ENCODE results near the gene LDHD.

Gene LDHD

GRCh38 chr16:75079346-75079926, 37.1 kb downstream of the LDHD start:
- no peak for ATAC-seq

DNA sequence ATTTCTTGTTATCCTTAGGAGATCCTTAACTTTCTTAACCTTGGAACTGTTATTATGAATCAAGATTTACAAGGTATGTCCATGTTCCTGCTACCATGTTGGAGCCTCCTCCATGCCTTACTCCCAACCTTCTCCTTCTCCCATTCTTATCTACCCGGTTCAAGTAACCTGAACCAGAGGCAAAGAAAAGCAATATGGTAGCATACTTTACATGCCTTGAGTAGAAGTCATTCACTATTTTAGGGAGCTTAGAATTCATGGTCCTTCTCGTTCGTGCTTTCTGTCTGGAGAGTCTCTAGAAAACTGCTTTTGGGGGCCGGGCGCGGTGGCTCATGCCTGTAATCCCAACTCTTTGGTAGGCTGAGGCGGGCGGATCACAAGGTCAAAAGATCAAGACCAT, 37.7 kb downstream of the LDHD start:
- no peak for ATAC-seq

GRCh38 chr16:75075688-75076268, 40.8 kb downstream of the LDHD start:
- ATAC-seq, result no peak

DNA sequence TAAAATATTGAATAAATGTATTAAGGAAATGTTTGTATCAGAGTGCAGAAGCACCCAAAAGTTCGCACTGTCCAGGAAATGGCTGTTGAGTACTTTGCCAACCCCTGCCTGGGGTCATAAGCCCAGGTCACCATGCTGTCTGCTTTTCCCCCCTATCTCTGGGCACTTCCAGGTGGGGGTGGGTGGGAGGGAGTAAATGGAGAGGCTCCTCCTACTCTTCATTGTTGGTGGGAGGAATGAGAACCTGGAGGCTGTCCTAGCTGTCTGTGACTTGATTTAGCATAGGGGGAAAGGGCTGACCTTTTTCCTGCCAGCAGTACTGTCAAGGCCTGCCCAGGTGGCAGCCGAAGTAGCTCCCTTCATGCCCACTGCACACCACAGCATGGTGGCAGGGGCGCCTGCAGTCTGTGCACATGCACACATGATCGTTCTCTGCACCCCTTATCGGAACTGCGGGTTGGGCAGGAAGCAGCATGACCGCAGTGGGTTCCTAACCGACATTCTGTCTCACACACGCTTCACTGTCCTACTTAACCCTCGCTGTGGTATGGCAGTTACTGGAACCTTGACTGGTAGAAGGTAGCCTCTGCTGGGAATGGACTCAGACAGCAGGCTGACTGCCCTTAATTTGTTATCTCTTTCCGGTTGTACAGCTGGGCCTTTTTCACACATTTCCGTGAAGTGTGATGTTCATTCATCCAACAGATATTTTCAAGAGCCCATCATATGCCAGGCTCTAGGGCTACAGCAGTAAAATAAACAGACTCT, 41.5 kb downstream of the LDHD start:
- peak; percentile 97 for ATAC-seq

DNA sequence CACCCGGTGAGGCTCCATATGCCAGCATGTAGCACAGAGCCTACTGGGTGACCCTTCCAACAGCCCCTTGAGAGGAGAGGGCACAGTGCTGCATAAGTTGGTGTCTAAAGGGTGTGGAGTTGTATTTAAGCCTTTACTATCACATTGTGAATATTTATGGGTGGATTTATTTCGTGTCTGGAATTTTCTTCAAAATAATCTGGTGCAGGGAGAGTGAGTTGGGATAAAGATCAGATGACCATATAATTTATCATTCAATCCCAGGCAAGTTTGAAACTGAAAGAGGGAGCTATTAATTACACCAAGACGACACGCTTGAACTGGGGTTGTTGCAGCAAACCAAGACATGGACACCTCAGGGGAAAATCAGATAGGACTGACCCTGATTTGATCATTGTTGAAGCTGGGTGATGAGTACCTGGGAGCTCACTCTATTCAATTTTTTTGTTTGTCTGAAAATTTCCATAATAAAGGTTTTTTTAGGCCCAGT, 42.2 kb downstream of the LDHD start:
- ATAC-seq, result no peak

DNA sequence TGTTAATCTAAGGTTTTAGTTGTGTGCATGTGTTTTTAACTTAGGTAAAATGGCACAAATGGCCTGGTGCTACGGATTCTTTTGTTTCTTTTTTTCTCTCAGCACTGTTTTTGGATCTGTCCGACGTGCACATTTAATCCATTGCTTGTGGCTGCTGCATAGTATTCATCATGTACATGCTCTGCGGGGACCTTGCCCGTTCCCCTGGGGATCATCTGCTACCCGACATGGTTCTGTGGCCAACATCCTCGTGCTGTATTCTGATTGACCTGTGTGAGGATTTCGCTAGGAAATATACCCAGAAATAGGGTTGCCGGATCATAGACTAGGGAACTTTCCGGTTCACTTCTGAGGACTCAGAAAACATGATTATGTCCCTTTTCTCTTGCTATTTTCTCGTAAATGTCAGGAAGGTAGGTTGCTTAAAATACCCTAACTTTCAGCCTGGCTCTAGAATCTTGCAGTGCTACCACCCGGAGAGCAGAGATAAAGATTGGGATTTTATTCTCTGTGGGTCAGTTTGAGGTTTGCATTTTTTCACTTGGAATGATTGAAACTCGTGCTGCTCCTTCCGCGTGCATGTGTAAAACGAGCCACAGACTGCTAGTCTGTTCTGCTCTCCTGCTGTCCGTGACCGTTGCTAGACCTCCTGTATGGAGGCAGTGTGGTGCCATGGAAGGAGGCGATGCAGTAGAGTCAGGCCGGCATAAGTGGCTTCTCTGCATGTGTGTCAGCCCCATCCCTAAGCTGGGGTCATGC, 42.9 kb downstream of the LDHD start:
- ATAC-seq, result no peak

DNA sequence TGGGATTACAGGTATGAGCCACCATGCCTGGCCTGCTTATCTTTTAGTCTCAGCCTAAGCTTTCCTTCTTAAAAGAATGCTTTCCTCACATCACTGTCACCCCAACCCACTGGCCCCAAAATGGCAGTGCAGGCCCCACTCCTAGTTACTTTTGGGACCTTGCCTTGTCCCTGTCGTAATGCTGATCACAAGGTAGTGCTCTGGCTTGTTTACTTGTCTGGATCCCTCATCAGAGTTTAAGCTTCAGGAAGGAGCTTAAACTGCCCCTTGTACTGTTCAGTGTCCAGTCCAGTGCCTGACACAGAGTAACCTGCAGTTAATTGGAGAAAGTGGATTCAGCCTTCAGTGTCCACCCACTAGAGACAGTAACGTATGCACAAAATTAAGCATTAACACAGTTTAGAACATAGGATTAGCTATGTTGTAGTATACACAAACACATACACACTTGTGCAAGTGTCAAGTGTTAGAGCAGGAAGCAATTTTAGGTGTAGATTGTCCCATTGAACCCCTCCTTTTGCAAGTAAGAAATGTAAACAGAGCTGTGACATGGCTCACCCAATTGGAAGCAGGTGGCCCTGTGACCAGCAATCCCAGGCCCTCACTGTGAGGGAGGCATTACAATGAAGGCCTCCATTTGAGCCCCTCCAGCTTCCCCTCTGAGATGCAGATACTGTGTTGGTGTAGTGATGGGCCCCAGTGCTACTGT, 44.2 kb downstream of the LDHD start:
- no peak for ATAC-seq

DNA sequence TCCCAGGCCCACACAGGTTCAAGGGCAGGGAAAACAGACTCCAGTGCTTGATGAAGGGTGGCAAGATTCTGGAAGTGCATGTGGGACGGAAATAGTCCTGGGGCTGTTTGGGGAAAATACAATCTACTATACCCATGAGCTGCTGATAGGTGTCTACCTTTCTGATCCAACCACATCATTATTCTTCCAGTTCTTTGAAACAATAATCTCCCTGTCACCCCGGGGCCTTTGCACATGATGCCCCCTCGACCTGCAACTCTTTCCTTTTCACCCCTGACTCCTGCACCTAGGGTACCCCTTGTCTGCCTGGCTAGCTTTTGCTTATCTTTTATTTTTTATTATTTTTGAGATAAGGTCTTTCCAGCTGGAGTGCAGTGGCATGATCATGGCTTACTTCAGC, 45.0 kb downstream of the LDHD start:
- no peak for ATAC-seq

DNA sequence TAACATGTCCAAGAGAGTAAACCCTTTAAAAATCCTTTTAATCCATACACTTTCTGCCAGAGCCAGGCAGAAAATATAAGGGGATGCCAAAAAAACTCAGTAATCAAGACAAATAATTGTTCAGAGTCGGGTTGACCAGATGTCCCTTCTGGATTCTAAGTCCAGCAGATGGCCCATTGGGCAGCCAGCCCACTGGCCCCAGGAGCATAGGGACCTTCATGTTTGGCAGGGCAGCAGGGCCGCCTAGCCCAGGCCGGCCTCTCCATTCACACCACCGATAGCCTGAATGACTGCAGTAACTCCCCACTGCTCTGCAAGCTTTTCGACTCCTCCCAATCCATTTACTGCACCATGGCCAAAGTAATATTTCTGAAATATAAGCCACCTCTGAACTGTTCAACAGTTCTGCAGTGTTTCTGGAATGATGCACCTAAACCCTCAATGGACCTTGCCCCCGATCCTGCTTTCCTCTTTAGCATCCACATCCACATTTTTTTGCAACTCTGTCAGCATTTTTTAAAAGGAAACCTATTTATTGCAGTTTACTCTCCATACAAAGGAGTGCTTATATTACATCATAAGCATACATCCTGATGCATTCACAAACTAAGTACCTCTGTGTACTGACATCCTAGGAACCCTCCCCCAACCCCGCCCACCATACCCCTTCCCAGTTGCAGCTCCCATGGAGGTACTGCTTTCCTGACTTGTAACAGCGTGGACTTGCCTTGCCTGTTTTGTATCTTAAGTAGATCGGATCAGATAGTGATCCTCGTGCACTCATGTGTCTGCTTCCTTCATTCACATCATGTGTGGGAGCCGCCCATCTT, 46.4 kb downstream of the LDHD start:
- ATAC-seq, result no peak

- ATAC-seq, result no peak
Observed at GRCh38 chr16:75068085-75069031, 48.2 kb downstream of the LDHD start.

- ATAC-seq, result no peak
Observed at GRCh38 chr16:75066861-75067447, 49.6 kb downstream of the LDHD start.

DNA sequence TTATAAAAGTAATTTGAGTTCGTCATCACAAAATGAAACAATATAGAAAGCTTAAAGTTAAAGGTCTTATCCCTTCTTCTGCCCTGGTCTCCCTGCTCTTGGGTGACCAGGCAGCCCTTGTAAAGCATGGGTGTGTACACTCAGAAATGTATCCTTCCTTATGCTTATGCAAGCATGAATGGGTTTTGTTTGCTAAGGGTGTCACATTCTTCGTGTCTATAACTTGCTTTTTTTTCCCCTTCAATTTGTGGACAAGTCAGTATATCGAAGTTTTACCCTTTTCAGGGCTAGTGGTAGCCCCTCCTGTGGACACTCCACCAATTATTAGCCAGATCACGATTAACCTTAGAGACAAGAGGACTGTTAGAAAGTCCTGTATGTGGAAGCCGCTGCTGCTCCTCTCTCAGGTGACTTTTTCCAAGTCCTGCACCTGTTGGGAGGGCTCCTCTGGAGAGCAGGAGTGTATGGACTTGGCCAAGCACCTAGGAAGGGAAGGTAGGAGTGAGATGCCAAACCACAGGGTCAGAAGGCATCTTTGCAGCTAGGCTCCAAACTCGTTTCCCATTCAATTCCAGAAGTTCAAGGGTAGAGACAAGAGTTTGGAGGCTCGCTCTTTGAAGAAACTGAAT, 50.9 kb downstream of the LDHD start:
- ATAC-seq, result no peak

- no peak for ATAC-seq
Observed at GRCh38 chr16:75065149-75065505, 51.5 kb downstream of the LDHD start.

GRCh38 chr16:75064403-75065148, 52.0 kb downstream of the LDHD start:
- no peak for ATAC-seq

GRCh38 chr16:75063549-75064088, 53.0 kb downstream of the LDHD start:
- ATAC-seq, result no peak

GRCh38 chr16:75062976-75063346, 53.6 kb downstream of the LDHD start:
- no peak for ATAC-seq

- ATAC-seq, result no peak
Observed at GRCh38 chr16:75062135-75062975, 54.2 kb downstream of the LDHD start.

All from activated CD4-positive, CD25-positive, alpha-beta regulatory T cell treated with anti-CD3 and anti-CD28 coated beads, Interleukin-2, amount 50 U/mL, for 24 hours (primary cell).